MM.1S (cell line): ENCODE measurements around the gene OSMR.

Source experiments
- CTCF ChIP-seq: fragments of 300-600 bp; sonication (generic); IDR thresholded peaks from 2 replicates; pipeline ENCODE4 v1.5.1; 2016; ENCODE audit warnings: antibody characterized with exemption, low read length, mixed read lengths
- EZH2 ChIP-seq: fragments of 300-600 bp; sonication (generic); optimal IDR thresholded peaks from 2 replicates; pipeline ENCODE3; 2017; ENCODE audit warnings: low read depth, mild to moderate bottlenecking, antibody characterized with exemption, low read length, mixed read lengths

DNA sequence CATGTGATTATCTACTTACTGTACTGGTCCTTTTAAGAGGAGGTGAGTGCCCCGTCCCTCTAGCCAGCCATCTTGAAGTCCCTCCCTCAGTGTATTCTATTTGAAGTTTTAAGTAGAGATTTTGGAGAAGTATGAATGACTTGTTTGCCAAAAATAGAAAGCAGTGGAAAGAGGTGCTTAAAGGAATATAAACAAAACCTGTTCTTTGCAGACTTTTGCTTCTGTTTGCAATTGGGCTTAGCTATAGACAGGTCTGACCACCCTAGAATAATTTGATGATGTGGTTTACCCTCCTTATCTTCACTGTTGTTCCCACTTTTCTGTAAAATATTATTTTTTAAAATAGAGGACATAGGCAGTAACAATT lies 21.2 kb downstream of the OSMR start:
- TF ChIP-seq CTCF: no peak
- TF ChIP-seq EZH2: no peak
